GM21576 (cell line): ENCODE data around the gene ZBTB21.
A peak's percentile ranks its signal among the peaks of the same experiment; 100 is the strongest.

Experiments
- ATAC-seq: cut with Tn5 transposase; IDR thresholded peaks from one replicate; pipeline ENCODE4 v1.9.1; 2021; ENCODE audit warnings: mild to moderate bottlenecking, moderate library complexity; ENCODE audit not compliant: unreplicated experiment

The ZBTB21 gene

DNA sequence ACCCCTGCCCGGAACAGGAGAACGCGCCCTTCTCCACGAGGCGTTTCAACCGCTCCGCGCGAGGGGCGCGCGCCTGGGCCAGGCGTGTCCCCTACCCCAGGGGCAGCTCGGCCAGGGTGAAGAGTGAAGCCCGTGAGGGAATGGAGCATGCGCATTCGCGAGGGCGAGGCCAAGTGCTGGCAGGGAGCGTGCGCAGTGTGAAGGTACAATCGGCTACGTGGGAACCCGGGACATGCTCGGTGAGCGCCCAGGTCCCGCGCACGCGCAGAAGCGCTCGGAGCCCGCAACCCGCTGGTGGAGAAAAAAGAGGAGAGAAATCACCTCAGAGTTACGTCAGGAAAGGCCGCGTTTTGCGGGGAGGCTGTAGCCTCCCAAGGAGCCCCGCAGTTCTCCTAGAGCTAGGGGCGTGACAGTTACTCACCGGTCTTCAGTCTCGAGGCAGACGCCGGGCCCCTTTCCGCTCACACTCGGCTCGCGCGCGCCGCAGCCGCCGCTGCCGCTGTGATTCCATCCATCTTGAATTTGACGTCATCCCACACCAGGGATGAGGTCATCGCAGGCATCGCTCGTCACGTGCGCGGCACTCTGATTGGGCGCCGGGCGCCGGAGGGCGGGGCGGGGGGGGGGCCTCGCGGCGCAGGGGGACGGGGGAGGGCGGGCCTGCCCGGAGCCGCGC is at the start of gene ZBTB21:
TSS of gene ZBTB21 (minus strand) at position 530 of the 676 bp plus-strand sequence. CDS start 16,265 bp downstream, outside the sequence.
- peak; percentile 68 for ATAC-seq

DNA sequence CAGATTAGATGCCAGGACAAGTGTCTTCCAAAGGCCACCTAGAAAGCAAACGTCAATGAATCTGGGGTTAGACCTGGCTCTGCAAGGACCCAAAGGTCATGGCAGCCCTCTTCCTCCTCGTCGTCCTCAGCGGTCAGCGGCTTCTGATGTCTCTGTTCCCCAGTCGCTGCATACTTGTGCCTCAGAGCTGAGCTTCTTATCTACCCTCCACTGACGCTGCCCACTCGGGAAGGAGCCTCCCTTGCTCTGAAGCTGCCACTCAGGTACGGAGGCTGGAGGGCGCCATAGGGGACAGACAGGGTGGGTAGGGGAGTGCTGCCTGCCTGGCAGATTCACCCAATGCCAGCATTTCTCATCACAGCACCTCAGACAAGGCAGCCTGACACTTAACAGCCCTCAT is 49.6 kb upstream of the ZBTB21 start:
- no peak for ATAC-seq

DNA sequence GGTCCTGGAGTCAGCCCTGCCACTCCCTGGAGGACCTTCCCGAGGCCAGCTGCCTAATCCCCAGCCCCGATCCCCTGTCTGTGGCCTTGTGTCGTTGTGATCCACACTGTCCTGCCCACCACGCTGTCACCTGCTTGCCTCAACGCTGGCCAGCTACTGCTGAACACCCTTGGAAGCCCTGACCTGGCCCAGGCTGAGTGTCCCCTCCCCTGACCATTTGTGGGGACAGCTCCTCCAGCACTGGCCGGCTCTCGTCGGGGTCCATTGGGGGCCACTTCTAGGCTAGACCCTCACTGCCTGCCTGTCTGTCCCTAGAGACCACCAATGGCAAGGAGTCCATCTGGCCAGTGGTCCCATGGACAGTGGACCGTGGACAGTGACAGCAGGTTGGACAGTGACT is 49.0 kb upstream of the ZBTB21 start:
- ATAC-seq, result no peak

DNA sequence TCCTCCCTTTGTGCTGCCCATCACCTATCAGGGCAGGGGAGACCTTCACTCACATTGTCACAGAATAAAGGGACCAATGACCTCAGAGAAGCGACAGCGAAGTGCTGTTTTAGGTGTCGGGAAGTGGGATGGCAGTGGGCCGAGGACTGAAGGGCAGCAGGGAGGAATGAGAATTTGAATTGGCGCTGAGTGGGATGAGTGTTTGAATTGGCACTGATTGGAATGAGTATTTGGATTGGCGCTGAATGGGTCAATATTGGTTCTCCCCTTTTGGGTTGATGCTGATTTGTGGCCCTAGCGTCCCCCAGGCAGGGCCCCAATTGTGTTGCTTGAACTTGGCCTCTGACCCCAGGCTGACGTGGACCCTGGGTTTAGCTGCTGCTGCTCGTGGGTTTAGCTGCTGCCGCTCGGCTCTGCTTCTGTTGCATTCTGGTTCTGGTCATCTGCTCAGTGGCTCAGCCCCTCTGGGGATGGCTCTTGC is 48.5 kb upstream of the ZBTB21 start:
- no peak for ATAC-seq

DNA sequence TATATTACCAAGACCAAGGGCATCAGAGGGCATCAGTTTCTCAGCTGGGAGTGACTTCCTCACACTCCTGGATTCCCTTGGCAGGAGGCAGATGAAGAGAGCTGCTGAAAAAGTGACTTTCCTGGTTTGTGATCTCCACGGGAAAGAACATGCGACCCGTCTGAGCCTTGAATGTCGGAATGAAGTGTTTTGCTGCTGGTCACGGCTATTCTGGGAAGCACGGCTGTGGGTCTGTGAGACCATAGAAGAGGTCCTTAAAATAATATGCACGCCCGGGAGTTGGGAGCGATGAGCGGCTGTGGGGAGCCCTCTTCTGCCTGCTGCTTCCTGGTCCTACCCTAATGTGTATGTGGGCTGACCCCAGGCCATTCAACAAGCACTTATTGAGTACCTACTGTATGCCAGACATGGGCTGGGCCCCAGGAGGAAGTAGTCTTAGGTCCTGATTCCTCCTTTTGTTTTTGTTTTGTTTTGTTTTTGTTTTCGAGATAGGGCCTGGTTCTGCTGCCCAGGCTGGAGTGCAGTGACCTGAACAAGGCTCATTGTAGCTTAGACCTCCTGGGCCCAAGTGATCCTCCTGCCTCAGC is 47.8 kb upstream of the ZBTB21 start:
- no peak for ATAC-seq

DNA sequence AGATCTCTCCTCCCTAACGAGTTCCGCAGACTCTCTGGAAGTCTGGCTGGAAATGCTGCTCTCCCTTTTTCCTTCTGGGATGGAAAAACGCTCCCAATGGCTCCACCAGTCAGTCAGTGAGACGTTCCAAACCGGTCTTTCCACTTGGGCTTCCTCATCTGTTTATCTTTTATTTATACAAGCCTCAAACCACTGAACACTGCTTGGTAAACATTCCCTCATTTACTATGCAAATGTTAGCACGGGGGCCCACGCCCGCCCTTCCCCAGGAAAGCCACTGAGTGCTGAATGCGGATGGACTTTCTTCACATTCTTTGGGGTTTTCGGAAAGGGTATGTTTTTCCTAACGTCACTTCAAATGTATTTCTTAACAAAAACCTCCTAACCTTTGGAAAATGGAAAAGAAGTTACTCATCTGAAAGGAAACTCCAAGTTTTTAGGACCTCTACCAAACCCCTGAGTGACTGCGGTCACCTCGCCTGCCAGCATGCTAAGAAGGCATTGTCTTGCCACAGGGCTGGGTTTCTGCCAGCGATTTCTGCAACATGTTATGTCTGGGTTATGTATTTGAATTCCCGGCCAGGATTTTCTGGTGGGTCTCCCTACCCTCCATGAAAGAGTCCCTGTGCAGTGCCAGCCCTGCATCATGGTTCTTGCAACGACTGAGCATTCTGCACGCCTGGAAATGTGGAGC is 47.0 kb upstream of the ZBTB21 start:
- no peak for ATAC-seq

DNA sequence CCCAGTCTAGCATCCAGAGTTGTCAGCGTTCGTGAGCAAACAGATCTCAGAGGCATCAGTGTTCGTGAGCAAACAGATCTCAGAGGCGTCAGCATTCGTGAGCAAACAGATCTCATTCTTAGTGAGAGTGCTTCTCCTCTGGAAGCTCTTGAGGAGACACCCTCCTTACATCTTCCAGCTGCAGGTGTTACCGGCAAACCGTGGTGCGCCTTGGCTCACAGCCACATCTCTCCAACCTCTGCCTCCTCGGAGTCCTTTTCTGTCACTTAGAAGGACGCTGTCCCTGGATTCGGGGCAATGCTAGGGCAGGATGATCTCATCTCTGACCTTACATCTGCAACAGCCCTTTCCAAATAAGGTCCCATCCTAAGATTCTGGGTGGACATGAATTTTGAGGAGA is 46.3 kb upstream of the ZBTB21 start:
- no peak for ATAC-seq

DNA sequence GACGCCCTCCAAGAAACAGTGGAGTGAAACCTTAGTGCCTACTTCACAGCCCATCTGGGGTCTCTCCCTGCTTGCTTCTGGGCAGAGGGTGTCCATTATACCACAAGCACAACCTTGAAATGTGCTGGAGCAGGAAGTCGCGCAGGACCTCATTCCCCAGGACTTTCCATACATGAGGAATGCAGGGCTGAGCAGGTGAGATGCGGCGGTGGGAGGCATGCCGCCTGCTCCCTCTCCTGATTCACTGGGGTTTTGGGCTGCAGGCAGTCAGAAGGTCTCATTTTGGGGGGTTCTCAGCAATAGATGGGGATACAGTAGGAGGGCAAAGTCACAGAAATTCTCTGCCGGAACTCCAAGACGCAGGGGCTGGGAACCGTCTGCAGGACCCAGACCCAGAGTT is 45.3 kb upstream of the ZBTB21 start:
- ATAC-seq, result no peak

DNA sequence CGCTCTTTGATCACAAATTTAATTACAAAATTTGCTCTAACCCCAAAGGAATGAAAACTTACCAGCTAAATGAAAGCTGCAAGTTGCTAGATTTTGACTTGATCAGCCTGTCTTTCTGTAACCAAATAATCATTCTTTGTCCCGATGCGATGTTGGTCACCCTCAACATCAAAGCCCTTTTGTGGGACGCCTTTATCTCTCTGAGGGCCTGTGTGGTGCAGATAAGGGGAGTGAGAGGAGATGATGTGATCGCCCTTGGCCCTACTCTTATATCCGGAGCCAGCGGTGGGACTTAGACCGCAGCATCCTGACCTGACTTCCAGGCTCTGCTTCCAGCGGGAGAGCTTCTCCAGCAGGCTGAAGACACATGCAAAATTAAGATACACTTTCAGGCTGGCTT is 41.6 kb upstream of the ZBTB21 start:
- ATAC-seq, result no peak

DNA sequence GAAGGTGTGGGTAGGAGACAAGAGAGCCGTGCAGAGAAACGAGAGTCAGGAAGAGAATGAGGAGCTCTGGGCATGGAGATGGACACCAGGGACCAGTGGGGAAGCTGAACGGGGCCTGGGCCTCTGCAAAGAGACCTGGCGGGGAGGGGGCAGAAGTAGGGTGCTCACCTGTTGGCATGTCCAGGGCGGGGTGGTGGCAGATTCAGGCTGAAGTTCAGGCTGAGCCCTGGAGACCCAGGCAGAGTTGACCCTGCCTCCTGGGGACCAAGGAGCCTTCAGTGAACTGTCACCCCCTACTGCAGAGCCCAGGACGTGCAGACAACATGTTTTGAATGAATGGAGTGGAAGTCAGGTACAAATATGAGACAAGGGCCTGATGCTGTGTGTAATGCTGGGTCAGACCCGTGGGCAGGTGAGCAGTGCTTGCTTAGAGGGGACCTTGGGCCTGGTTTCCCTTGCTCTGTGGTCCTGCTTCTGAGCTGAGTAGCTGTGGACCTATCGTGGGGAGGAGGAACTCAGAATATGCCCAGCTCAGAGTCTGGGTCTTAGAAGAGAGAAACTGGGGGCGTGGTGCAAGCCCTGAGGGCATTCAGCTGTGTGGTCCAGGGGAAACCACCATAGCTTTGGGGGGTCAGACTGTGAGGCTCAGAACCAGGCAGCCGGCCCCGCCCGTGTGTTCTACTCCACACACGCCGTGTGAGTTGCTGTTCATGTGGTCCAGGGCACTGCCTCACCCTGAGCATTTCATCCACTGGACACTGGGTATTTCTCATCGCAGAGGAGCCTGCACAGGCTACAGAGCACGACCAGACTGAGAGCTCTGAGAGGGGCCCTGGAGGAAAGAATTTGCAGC is 39.6 kb upstream of the ZBTB21 start:
- ATAC-seq, result no peak

DNA sequence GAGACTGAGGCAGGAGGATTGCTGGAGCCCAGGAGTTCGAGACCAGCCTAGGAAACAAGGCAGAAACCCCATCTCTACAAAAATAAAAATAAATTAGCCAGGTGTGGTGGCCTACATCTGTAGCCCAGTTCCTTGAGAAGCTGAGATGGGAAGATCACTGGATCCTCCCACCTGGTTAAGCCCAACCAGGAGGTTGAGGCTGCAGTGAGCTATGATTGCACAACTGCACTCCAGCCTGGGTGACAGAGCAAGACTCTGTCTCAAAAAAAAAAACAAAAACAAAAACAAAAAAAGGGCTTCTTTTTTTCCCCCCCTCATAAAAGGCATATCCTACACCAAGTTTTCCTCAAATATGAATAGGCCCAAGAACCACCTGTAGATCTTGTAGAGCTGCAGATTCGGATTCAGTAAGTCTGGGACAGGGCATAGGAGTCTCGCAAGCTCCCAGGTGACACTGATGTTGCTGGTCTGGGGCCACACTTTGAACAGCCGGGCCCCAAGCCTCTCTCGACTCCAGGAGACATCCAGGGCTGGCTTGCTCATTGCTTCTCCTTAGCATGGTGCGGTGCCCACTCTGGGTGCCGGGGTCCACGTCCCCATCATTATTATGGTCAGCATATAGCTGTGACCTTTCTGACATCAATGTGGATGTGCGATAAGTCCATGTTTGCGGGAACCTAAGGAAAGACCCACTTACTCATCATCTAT is 38.9 kb upstream of the ZBTB21 start:
- ATAC-seq, result no peak

DNA sequence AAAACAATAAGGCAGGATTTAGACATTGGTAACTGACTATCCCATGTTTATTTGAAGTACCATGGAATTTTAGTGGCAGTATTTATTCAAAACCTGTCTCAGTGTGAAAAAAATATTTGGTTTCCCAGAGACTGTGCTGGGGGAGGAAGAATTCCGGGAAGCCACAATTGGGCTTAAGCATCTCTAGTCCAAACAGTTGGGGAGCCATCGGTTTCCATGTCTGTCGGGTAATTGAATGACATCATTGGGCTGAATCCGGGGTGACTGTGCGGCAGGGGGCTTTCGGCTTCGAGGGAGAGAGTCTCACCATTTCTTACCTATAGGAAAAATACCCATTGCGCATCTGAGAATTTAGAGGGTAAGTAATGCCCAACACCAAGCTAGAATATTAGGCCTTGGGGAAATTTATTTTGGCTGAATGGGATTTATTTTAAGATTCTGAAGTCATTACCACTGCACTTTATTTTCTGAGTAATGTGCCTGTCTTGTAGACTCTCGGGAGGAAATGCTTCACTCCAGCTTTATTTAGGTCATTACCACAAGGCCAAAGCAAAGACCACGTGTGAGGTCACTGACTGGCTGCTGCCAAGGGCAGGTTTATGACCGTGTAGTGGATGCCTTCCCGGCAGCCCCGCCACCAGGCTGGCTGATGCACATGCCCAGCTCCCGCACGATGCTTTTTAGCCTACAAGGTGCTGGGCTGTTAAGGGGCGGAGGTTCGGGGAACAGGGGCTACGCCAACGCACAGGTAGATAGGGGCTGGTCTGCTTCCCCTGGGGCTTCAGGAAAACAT is 37.9 kb upstream of the ZBTB21 start:
- no peak for ATAC-seq

DNA sequence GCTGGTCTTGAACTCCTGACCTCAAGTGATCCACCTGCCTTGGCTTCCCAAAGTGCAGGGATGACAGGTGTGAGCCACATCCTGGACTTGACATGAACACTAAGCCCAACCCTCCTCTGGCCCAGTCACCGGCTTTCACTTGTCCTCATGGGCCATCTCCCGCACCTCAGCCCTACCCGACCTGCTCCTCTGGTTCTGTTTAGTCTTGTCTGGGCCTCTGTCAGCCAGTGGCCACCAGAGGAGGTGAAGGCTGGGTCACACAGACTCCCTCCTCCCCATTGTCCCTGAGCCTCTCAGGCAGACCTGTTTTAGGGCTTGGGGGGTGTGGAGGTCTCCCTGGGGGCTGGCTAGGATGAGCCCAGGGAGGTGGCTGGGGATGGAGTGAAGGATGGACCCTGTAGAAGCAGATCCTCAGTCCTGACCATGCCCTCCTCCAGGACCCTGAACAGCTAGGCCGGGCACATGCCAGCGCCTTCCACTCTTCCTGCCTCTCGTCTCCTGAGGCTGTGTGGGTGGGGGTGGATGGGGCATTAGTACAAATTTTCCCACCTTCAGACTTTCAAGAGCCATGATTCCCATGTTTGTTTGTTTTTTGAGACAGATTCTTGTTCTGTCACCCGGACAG is 34.8 kb upstream of the ZBTB21 start:
- ATAC-seq, result no peak

DNA sequence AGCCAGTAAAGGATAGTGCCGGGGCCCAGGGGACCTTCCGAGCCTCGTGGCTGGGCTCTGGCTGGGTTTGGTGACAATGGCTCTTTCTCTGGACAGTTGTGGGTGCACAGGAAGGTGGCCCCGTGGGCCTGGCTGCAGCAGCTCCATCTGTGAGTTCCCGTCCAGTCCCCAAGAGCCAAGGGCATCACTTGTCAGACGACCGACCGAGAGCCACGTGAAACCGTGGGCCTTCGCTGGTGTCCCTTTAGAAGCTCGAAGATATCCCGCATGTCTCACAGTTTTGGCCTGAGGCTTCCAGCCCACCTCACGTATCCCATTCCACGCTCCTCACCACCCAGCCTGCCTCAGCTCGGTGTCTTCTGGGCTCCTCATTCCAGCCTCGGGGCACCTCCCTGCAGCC is 33.8 kb upstream of the ZBTB21 start:
- ATAC-seq, result no peak

DNA sequence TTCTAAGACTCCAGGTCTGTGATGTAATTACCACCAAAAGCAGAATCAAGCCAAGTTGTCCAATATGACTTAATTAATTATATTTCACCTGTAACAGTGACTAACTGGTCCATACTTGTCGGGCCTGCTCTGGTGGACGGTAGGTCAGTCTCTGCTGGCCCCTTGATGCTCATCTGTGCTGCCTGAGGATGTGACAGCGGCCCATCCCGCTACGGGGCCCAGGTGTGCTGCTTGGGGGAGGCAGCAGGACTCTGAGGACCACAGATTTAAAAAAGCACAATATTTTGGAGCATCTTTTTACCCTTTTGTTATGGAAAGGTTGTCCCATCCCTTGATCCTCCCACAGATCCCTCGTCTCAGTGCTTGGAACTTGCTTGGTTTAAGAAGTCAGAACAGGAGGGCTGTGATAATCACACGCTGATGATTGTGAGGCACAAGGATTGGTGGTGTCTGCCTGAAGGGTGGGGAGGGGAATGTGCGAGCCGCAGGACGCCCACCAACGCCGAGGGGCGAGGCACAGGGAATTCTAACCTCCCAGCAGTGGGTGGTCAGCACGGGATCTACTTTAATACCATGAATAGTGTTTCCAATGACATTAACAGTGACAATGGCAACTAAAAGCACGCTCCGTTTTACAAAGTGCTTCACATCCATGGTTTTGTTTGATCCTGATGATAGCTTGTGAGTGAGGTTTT is 33.2 kb upstream of the ZBTB21 start:
- no peak for ATAC-seq

DNA sequence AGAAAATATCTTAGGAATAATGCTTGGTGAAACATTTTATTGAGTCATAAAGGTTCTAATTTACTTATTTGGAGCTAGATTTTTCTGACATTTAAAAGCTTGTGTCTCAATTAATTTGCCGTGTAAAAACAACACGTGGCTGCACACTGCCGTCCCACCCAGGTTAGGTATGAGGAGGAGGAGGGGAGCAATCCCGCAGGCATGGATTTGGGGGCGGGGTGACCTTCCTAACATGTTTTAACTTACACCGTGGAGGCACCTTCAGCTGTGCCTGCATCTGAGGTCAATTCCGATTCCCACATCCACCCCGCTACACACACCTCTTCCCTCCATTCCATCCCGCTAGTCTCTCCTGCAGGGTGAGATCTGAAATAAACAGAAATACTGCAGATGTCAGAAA is 32.5 kb upstream of the ZBTB21 start:
- no peak for ATAC-seq

DNA sequence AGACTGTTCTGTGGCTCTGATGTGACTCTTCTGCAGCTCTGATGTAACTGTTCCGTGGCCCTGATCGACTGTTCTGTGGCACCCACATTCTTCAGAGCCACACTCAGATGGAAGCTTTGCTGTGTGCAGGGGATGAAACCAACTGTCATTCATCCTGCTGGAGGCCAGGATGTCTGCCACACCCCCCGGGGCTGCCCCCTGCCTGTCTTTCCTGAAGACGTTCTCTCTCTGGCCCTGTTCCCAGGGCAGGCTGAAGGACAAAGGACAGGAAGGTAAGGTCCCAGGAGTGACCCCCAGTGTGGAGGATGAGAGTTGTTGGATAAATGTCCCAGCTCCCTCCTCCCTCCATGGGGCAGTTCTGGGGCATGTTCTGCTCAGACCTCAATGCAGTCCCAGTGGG is 31.6 kb upstream of the ZBTB21 start:
- ATAC-seq, result no peak

DNA sequence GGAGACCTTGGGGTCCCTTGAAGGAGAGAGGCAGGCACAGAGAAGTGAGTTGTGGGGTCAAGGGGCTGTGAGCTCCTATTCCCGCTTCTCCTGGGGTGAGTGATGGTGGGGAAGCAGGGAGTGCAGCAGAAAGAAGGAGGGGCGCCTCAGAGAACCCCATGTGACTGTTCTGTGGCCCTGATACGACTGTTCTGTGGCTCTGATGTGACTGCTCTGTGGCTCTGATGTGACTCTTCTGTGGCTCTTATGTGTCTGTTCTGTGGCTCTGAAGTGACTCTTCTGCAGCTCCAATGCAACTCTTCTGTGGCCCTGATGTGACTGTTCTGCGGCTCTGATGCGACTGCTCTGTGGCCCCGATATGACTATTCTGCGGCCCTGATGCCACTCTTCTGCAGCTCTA is 31.1 kb upstream of the ZBTB21 start:
- ATAC-seq, result no peak
